ENCODE data around the gene NLRC5. TPM values are rescaled to one million over a fixed set of nuclear protein-coding genes. Genes with fewer than 3 reads are reported as not detected.

Gene NLRC5
- total RNA-seq, 2 experiments from 2014 or later: 135 to 153 TPM

GRCh38 chr16:57048095-57048494 lies 58.7 kb downstream of the NLRC5 start:
- Mint-ChIP-seq H3K27ac (peak overlapping the region; percentile 68), H3K4me3 (no peak overlapping the region), H3K27me3 (no peaks in the 10 kb centered on the region), H3K9me3 (no peaks in the 10 kb centered on the region), H3K4me1 (ENCODE audit: low read depth) (peaks cover 74% of the 10 kb centered on the region), H3K36me3 (ENCODE audit: low read depth) (peaks cover 65% of the 10 kb centered on the region)
- TF ChIP-seq, protein P1, sequence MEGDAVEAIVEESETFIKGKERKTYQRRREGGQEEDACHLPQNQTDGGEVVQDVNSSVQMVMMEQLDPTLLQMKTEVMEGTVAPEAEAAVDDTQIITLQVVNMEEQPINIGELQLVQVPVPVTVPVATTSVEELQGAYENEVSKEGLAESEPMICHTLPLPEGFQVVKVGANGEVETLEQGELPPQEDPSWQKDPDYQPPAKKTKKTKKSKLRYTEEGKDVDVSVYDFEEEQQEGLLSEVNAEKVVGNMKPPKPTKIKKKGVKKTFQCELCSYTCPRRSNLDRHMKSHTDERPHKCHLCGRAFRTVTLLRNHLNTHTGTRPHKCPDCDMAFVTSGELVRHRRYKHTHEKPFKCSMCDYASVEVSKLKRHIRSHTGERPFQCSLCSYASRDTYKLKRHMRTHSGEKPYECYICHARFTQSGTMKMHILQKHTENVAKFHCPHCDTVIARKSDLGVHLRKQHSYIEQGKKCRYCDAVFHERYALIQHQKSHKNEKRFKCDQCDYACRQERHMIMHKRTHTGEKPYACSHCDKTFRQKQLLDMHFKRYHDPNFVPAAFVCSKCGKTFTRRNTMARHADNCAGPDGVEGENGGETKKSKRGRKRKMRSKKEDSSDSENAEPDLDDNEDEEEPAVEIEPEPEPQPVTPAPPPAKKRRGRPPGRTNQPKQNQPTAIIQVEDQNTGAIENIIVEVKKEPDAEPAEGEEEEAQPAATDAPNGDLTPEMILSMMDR (IDR thresholded peaks at IDR 0.05): no peak
- no peak for ATAC-seq
- no peak for DNase-seq
- POLR2A ChIA-PET: interaction anchor here (1.5 to 3.7 kb wide), 3 partner anchors 14 to 59 kb away, joined by 3 to 21 read pairs (median 3); partner anchors contain the start of gene NLRC5
- intact Hi-C loops (cut with micrococcal nuclease): no loop called here
- CTCF ChIA-PET: no interaction called here

GRCh38 chr16:57049678-57050077 lies 60.3 kb downstream of the NLRC5 start:
- Mint-ChIP-seq H3K27me3 (no peaks in the 10 kb centered on the region), H3K27ac (peak overlapping the region; percentile 91), H3K36me3 (ENCODE audit: low read depth) (peaks cover 62% of the 10 kb centered on the region), H3K9me3 (no peaks in the 10 kb centered on the region), H3K4me3 (no peak overlapping the region), H3K4me1 (ENCODE audit: low read depth) (peaks cover 72% of the 10 kb centered on the region)
- ChIA-PET CTCF (no interaction called here), POLR2A (interaction anchor here (0.6 to 1.6 kb wide), 3 partner anchors 13 to 137 kb away, joined by 3 to 4 read pairs (median 3); partner anchors contain the start of gene RSPRY1)
- DNase-seq (no peak), ATAC-seq (peak; percentile 33)
- TF ChIP-seq, protein P1 (IDR thresholded peaks at IDR 0.05): no peak
- intact Hi-C loops (cut with micrococcal nuclease): no loop called here

GRCh38 chr16:57051696-57052228 lies 62.4 kb downstream of the NLRC5 start:
- POLR2A ChIA-PET: interaction anchor here (0.6 to 3.4 kb wide), 8 partner anchors 9 to 107 kb away, joined by 3 to 13 read pairs (median 4); partner anchors contain the start of gene NLRC5
- no peaks in the 10 kb centered on the region for H3K27me3 Mint-ChIP-seq
- ATAC-seq: no peak
- intact Hi-C loops (cut with micrococcal nuclease): no loop called here
- H3K9me3 Mint-ChIP-seq: no peaks in the 10 kb centered on the region
- peak overlapping the region; percentile 91 for H3K27ac Mint-ChIP-seq
- peaks cover 56% of the 10 kb centered on the region for H3K4me1 Mint-ChIP-seq (ENCODE audit: low read depth)
- TF ChIP-seq, protein P1 (IDR thresholded peaks at IDR 0.05): no peak
- peak overlapping the region; percentile 29 for H3K4me3 Mint-ChIP-seq
- peaks cover 54% of the 10 kb centered on the region for H3K36me3 Mint-ChIP-seq (ENCODE audit: low read depth)
- peak; percentile 61 for DNase-seq
- CTCF ChIA-PET: interaction anchor here (1.3 to 3.1 kb wide), 3 partner anchors 10 to 87 kb away, joined by 3 to 20 read pairs (median 5); no protein-coding TSS in a partner anchor

DNA sequence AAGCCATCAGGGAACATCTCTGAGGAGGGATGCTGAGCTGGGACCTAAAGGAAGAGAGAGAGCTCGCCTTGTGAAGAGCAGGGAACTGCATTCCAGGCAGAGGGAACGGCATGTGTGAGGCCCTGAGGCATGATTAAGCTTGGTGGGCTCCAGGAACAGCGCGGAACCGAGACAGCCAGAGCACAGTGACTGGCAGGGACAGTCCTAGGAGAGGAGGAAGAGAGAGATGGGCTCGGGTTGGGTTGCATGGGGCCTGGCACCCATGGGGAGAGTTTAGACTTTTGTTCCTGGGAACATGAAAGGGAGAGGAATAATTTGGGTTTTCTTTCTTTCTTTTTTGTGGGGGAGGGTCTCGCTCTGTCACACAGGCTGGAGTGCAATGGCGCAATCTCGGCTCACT lies 63.8 kb downstream of the NLRC5 start:
- Mint-ChIP-seq H3K4me3 (no peak overlapping the region), H3K9me3 (no peaks in the 10 kb centered on the region), H3K27me3 (no peaks in the 10 kb centered on the region), H3K27ac (peak overlapping the region; percentile 91), H3K36me3 (ENCODE audit: low read depth) (peaks cover 53% of the 10 kb centered on the region), H3K4me1 (ENCODE audit: low read depth) (peaks cover 50% of the 10 kb centered on the region)
- DNase-seq: no peak
- TF ChIP-seq, protein P1 (IDR thresholded peaks at IDR 0.05): no peak
- ATAC-seq: no peak
- intact Hi-C loops (cut with micrococcal nuclease): no loop called here
- ChIA-PET POLR2A (interaction anchor here (0.7 to 3.4 kb wide), 7 partner anchors 8 to 95 kb away, joined by 3 to 13 read pairs (median 4); partner anchors contain the start of gene NLRC5), CTCF (interaction anchor here (1.2 to 3.1 kb wide), 3 partner anchors 9 to 88 kb away, joined by 3 to 20 read pairs (median 3); no protein-coding TSS in a partner anchor)

DNA sequence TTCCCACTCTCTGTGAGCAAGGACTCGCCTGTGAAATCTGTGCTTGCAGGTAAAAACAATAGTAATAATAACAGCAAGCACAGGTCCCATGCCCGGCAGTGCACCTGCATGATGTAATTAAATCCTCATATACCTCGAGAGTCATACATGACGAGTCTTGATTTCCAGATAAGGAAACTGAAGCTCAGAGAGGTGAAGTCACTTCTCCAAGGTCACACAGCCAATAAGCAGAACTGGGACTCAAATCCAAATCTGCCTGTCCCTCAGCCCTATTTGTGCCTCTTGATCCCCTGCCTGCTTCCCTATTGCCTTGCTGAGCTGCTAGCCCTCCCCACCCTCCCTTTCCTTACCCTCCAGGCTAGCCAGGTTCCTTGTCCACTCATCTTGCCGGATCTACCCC lies 65.0 kb downstream of the NLRC5 start:
- Mint-ChIP-seq H3K27me3 (no peaks in the 10 kb centered on the region), H3K4me1 (ENCODE audit: low read depth) (peaks cover 50% of the 10 kb centered on the region), H3K36me3 (ENCODE audit: low read depth) (peaks cover 54% of the 10 kb centered on the region), H3K27ac (peak overlapping the region; percentile 55), H3K9me3 (no peaks in the 10 kb centered on the region), H3K4me3 (no peak overlapping the region)
- ChIA-PET POLR2A (interaction anchor here (0.6 to 3.4 kb wide), 4 partner anchors 12 to 107 kb away, joined by 3 to 13 read pairs (median 4); no protein-coding TSS in a partner anchor), CTCF (interaction anchor here (1.1 to 1.2 kb wide), 2 partner anchors 9 to 90 kb away, joined by 3 to 4 read pairs; no protein-coding TSS in a partner anchor)
- ATAC-seq (no peak), DNase-seq (no peak)
- TF ChIP-seq, protein P1 (IDR thresholded peaks at IDR 0.05): no peak
- intact Hi-C loops (cut with micrococcal nuclease): no loop called here
